ENCODE data around the gene CEMP1.

Gene CEMP1

GRCh38 chr16:2483939-2484897 is 47.0 kb downstream of the CEMP1 start:
- DNase-seq (ENCODE audit: low read depth): no peak

- no peak for DNase-seq (ENCODE audit: low read depth)
Observed at GRCh38 chr16:2482708-2483534, 48.3 kb downstream of the CEMP1 start.

- DNase-seq (ENCODE audit: low read depth): no peak
Observed at GRCh38 chr16:2482249-2482648, 49.0 kb downstream of the CEMP1 start.

GRCh38 chr16:2481676-2482075 is 49.5 kb downstream of the CEMP1 start:
- no peak for DNase-seq (ENCODE audit: low read depth)

GRCh38 chr16:2480948-2481347 is 50.3 kb downstream of the CEMP1 start:
- no peak for DNase-seq (ENCODE audit: low read depth)

Data from activated T-helper 9 cell treated with anti-CD3 and anti-CD28 coated beads, Interleukin-2, amount 50 U/mL, for 16 hours (primary cell).